ENCODE data around the gene MEMO1.
"Not testable (repeated sequence)": the region's sequence is repeated elsewhere in the genome, so short reads cannot be mapped to it uniquely, and the experiment has no call there.

Gene MEMO1

DNA sequence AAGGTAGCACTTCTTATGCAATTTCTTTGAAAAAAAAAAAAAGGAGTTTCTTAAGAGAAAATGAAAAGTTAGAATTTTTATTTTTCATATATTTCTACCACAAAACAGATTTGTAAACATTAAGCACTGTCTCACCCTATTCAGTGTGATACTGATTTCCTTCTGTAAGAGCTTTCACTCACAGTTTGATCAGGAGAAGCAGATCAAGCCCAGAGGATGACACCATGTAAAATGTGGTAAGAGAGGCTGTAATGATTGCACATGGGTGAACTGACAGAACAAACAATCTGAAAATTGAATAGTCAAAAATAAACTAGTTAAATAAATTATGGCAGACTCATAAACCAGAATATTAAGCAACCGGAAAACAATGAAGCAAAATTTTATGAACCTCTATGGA is 54.5 kb downstream of the MEMO1 start:
- no peak for DNase-seq

GRCh38 chr2:31953095-31953494 is 57.7 kb downstream of the MEMO1 start:
- DNase-seq = not testable (repeated sequence)

- DNase-seq = no peak
Measured at GRCh38 chr2:31950946-31951562, 59.8 kb downstream of the MEMO1 start.

DNA sequence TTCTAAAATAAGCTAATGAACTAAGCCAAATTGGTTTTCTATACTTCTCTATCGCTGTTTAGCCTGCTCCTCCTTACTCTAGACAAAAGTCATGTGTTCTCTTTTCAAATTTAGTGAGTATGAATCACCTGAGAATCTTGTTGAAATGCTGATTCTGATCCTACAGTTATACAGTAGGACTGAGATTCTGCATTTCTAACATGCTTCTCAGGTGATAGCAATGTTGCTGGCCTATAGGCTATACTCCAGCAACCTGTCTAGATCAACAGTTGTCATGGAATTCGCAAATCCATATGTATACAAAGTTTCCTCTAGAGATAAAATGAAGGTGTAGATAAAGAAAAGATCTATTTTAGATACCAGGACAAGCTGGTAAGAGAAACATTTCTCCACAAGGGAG is 62.9 kb downstream of the MEMO1 start:
- no peak for DNase-seq

GRCh38 chr2:31946838-31947237 is 64.0 kb downstream of the MEMO1 start:
- DNase-seq = no peak

- peak; percentile 56 for DNase-seq
Measured at GRCh38 chr2:31945572-31945935, 65.3 kb downstream of the MEMO1 start.

- DNase-seq = no peak
Measured at GRCh38 chr2:31944828-31945571, 65.8 kb downstream of the MEMO1 start.

GRCh38 chr2:31943636-31944225 is 67.1 kb downstream of the MEMO1 start:
- no peak for DNase-seq

DNA sequence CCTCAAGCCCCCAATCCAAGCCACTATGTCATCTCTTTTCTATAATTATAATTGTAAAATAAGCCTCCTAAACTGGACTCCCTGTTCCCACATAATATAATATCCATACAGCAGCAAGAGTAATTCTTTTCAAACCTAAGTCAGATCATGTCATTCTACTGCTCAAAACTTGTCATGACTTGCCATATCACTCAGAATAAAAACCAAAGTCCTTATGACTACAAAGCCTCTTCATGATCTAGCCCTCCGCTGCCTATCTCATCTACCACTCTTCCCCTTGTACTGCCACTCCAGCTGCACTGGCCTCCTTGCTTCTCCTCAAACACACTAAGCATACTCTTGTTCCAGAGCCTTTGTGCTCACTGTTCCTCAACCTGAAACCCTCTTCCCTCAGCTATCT is 69.9 kb downstream of the MEMO1 start:
- peak; percentile 25 for DNase-seq

DNA sequence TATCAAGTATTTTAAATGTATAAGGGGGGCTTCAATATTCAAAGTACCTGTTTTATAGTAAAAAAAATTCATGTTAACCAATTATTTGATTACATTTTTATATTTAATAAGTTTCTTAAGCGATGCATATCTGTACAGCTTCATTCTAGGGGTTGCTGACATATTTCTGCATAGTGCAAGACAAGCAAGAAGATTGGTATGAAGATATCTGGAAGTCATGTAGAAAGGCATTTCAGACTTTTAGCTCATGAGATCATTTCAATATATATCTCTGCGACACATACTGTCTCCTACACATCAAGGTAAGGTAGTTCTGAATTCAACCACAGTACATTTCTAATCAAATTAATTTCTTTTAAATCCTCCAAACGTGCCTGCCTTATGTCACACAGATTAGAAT is 73.1 kb downstream of the MEMO1 start:
- no peak for DNase-seq

- no peak for DNase-seq
Measured at GRCh38 chr2:31935370-31935769, 75.4 kb downstream of the MEMO1 start.

GRCh38 chr2:31933066-31933465 is 77.7 kb downstream of the MEMO1 start:
- peak; percentile 54 for DNase-seq

GRCh38 chr2:31932589-31932988 is 78.2 kb downstream of the MEMO1 start:
- DNase-seq = no peak

- DNase-seq = no peak
Measured at GRCh38 chr2:31931916-31932315, 78.9 kb downstream of the MEMO1 start.

GRCh38 chr2:31925517-31925916 is 85.3 kb downstream of the MEMO1 start:
- DNase-seq = no peak

DNA sequence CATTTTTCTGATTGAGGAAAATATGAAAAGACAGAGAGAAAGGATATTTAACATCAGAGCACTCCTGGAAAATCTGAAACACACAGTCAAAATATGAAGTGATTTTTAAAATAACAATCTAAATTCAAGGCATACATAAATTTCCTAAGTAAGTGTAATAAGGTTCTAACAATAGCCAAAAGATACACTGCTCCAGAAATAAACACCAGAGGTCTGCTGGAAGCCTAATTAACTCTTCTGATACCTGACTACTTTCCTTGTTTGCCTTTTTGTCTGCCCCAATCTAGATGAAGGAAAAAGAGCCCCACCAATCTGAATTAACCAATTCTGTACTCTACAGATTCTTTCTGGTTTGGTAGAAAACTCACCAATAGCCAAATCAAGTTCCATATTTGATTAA is 87.1 kb downstream of the MEMO1 start:
- DNase-seq = no peak

DNA sequence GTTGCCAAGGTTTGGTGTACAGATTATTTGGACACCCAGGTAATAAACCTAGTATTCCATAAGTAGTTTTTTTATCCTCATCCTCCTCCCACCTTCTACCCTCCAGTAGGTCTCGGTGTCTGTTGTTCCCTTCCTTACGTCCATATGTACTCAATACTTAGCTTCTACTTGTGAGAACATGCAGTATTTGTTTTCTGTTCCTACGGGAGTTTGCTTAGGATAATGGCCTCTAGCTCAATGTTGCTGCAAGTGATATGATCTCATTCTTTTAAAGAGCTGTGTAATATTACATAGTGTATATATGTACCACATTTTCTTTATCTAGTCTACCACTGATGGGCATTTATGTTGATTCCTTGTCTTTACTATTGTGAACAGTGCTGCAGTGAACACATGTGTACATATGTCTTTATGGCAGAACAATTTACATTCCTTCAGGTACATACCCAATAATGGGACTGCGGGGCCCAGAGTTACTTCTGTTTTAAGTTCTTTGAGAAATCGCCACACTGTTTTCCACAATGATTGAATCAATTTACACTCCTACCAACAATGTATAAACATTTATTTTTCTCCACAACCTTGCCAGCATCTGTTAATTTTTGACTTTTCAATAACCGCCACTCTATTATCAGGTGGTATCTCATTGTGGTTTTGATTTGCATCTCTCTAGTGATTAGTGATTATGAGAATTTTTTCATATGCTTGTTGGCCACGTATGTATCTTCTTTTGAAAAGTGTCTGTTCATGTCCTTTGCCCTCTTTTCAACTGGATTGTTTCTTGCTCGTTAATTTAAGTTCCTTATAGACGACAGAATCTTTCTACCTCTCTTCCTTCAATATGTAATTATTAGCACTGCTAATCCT is 88.0 kb downstream of the MEMO1 start:
- DNase-seq = no peak

DNA sequence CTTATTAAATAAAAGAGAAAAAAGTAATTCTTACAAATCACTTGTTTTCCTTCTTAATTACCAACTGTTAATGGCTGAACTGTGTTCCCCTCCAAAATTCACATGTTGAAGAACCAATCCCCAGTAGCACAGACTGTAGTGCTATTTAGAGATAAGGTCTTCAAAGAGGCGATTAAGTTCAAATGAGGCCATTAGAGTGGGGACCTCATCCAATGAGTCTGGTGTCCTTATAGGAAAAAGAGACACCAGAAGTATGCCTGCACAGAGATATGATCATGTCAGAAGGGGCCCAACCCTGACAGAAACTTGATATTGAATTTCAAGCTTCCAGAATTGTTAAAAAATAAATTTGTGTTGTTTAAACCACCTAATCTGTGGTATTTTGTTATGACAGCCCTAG is 89.8 kb downstream of the MEMO1 start:
- peak; percentile 70 for DNase-seq

GRCh38 chr2:31919499-31919898 is 91.3 kb downstream of the MEMO1 start:
- no peak for DNase-seq

GRCh38 chr2:31909661-31910060 is 101.1 kb downstream of the MEMO1 start:
- DNase-seq = no peak

GRCh38 chr2:31907491-31907890 is 103.3 kb downstream of the MEMO1 start:
- DNase-seq = not testable (repeated sequence)

DNA sequence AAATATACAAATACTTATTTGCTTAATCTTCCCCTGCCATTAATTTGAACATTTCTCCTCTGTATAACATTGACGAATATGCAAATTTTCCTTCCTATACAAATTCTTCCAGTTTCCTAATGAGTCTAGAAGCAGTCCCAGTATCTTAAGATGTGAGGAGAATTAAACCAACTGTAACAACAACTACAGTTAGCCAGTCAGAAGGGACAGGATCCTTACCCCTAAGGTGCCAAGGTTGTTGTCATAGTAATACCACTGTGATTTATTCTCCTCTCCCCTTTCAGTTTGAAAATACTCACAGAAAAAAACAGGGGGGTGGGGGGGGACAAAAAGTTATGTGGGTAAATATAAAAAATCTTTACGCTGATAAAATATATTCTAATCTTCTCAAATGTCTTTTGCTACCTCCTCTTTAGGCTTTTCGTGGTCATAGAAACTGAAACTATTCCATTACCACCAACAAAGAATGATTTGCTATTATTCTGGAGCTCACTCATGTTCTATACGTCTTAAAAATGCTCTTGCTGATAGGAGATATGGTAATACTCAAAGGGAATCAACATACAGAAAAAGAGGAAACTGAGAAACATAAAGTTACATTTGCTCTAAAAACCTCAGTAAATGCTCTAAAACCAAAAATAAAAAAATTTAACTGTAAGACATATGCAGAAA is 107.6 kb downstream of the MEMO1 start:
- DNase-seq = no peak

GRCh38 chr2:31901900-31902299 is 108.9 kb downstream of the MEMO1 start:
- DNase-seq = no peak
